Measurements from ENCODE around the gene SENP7. TPM values are rescaled to one million over a fixed set of nuclear protein-coding genes. Genes with fewer than 3 reads are reported as not detected.

The SENP7 gene
- total RNA-seq, 1 experiment from 2014 or later: 7.9 TPM

GRCh38 chr3:101377796-101378195, 135.2 kb downstream of the SENP7 start (continued):
- TF ChIP-seq, protein P1, sequence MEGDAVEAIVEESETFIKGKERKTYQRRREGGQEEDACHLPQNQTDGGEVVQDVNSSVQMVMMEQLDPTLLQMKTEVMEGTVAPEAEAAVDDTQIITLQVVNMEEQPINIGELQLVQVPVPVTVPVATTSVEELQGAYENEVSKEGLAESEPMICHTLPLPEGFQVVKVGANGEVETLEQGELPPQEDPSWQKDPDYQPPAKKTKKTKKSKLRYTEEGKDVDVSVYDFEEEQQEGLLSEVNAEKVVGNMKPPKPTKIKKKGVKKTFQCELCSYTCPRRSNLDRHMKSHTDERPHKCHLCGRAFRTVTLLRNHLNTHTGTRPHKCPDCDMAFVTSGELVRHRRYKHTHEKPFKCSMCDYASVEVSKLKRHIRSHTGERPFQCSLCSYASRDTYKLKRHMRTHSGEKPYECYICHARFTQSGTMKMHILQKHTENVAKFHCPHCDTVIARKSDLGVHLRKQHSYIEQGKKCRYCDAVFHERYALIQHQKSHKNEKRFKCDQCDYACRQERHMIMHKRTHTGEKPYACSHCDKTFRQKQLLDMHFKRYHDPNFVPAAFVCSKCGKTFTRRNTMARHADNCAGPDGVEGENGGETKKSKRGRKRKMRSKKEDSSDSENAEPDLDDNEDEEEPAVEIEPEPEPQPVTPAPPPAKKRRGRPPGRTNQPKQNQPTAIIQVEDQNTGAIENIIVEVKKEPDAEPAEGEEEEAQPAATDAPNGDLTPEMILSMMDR (IDR thresholded peaks at IDR 0.05 in 2 of 3, conservative IDR thresholded peaks at IDR 0.05 in 1 of 3; ENCODE audit: borderline replicate concordance in 1 of 3, insufficient read depth in 1 of 3, low read depth in 2 of 3, low read length in 2 of 3): no peak
- TF ChIP-seq MAX (IDR thresholded peaks at IDR 0.05): no peak

- no TSS peak for BruUV-seq (replicated peaks)
- no peak overlapping the region for H3K4me3 ChIP-seq (replicated peaks in 1 of 2; ENCODE audit: low read depth in 1 of 2, low read length in 2 of 2)
- H3K4me2 ChIP-seq (ENCODE audit: low read length): no peak overlapping the region
- ChIA-PET RAD21 (ENCODE audit: low non-redundant PET in 1 of 2, low total read pairs in 2 of 2, uncharacterized antibody in 2 of 2, unreplicated experiment in 2 of 2) (no interaction called here), CTCF (no interaction called here), POLR2A (no interaction called here)
- H2AFZ ChIP-seq (ENCODE audit: low read depth, low read length, poor library complexity, severe bottlenecking): no peak overlapping the region
- DNase-seq (ENCODE audit: low read depth, low spot score) (no peak), ATAC-seq (no peak)
- no peaks in the 10 kb centered on the region; a peak in 1 of 4 replicates for H3K9me3 ChIP-seq (ENCODE audit: control insufficient read depth in 1 of 2, insufficient read depth in 1 of 2, low read depth in 1 of 2, low read length in 2 of 2)
- no peaks in the 10 kb centered on the region for H3K27me3 ChIP-seq (ENCODE audit: insufficient read depth, low read length)
- no peaks in the 10 kb centered on the region for H3K9me2 ChIP-seq (ENCODE audit: insufficient read depth)
- no peaks in the 10 kb centered on the region for H3K36me3 ChIP-seq (ENCODE audit: control insufficient read depth in 1 of 2, insufficient read depth in 2 of 2, low read length in 2 of 2)
- H3K27ac ChIP-seq (ENCODE audit: low read depth, low read length): no peak overlapping the region
- no peak overlapping the region for H3K9ac ChIP-seq (ENCODE audit: low read length)
- H4K20me1 ChIP-seq (ENCODE audit: insufficient read depth): no peaks in the 10 kb centered on the region
- no peaks in the 10 kb centered on the region for H3K4me1 ChIP-seq (ENCODE audit: control insufficient read depth in 1 of 2, insufficient read depth in 2 of 2, low read length in 2 of 2)
- H3K79me2 ChIP-seq (ENCODE audit: insufficient read depth, low read length): no peaks in the 10 kb centered on the region
- intact Hi-C loops (cut with micrococcal nuclease): loop anchor here (10.0 kb wide), 2 partner anchors 472 to 772 kb away; partner anchors contain the start of gene ADGRG7
- TF ChIP-seq EGR1 (IDR thresholded peaks at IDR 0.05; ENCODE audit: low read depth) (no peak), YY1 (IDR thresholded peaks at IDR 0.05; ENCODE audit: extremely low read depth, insufficient replicate concordance, low read depth, low read length) (no peak), EZH2phosphoT487 (IDR thresholded peaks at IDR 0.05; ENCODE audit: borderline replicate concordance) (no peak), SIN3A (IDR thresholded peaks at IDR 0.05; ENCODE audit: low read depth) (no peak), JUND (IDR thresholded peaks at IDR 0.05) (no peak), ZFX (IDR thresholded peaks at IDR 0.05) (no peak), EZH2 (IDR thresholded peaks at IDR 0.05) (no peak), POLR2AphosphoS5 (IDR thresholded peaks at IDR 0.05; ENCODE audit: low read depth, low read length) (no peak), SP1 (IDR thresholded peaks at IDR 0.05; ENCODE audit: low read depth) (no peak), FOSL1 (IDR thresholded peaks at IDR 0.05; ENCODE audit: low read depth) (no peak), ZNF274 (IDR thresholded peaks at IDR 0.05; ENCODE audit: low read depth, low read length) (no peak), CEBPB (IDR thresholded peaks at IDR 0.05; ENCODE audit: low read depth) (no peak), POLR2A (IDR thresholded peaks at IDR 0.05; ENCODE audit: borderline replicate concordance, extremely low read depth, insufficient read depth, insufficient read length) (no peak), MAX (IDR thresholded peaks at IDR 0.05) (no peak), SRF (IDR thresholded peaks at IDR 0.05; ENCODE audit: low read depth) (no peak)
- TF ChIP-seq, protein P2, sequence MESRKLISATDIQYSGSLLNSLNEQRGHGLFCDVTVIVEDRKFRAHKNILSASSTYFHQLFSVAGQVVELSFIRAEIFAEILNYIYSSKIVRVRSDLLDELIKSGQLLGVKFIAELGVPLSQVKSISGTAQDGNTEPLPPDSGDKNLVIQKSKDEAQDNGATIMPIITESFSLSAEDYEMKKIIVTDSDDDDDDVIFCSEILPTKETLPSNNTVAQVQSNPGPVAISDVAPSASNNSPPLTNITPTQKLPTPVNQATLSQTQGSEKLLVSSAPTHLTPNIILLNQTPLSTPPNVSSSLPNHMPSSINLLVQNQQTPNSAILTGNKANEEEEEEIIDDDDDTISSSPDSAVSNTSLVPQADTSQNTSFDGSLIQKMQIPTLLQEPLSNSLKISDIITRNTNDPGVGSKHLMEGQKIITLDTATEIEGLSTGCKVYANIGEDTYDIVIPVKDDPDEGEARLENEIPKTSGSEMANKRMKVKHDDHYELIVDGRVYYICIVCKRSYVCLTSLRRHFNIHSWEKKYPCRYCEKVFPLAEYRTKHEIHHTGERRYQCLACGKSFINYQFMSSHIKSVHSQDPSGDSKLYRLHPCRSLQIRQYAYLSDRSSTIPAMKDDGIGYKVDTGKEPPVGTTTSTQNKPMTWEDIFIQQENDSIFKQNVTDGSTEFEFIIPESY (IDR thresholded peaks at IDR 0.05; ENCODE audit: extremely low read depth, insufficient replicate concordance, low read length): no peak
- TF ChIP-seq, protein P3, sequence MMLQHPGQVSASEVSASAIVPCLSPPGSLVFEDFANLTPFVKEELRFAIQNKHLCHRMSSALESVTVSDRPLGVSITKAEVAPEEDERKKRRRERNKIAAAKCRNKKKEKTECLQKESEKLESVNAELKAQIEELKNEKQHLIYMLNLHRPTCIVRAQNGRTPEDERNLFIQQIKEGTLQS (IDR thresholded peaks at IDR 0.05): no peak
- TF ChIP-seq, protein P1 (IDR thresholded peaks at IDR 0.05 in 2 of 3, conservative IDR thresholded peaks at IDR 0.05 in 1 of 3; ENCODE audit: borderline replicate concordance in 1 of 3, insufficient read depth in 1 of 3, low read depth in 2 of 3, low read length in 2 of 3): no peak
These were observed 135.8 kb downstream of the SENP7 start for GRCh38 chr3:101377209-101377608.
